WTC11 (cell line): Measurements from ENCODE around the gene GHR.
"Not testable (repeated sequence)": the region's sequence is repeated elsewhere in the genome, so short reads cannot be mapped to it uniquely, and the experiment has no call there.

ENCODE experiments used
- NFE2L1 ChIP-seq: sonication (generic); formaldehyde crosslinking; IDR thresholded peaks from 2 replicates; pipeline ENCODE4 v1.8.1; 2023; ENCODE audit warnings: missing genetic modification reagents
- NR2C2 ChIP-seq: sonication (generic); formaldehyde crosslinking; IDR thresholded peaks from 2 replicates; pipeline ENCODE4 v1.8.0; 2022; ENCODE audit warnings: mild to moderate bottlenecking, missing genetic modification reagents
- SP1 ChIP-seq: sonication (generic); formaldehyde crosslinking; conservative IDR thresholded peaks from 2 replicates; pipeline ENCODE4 v1.8.1; 2022; ENCODE audit warnings: missing genetic modification reagents
- TCF7 ChIP-seq: sonication (generic); formaldehyde crosslinking; IDR thresholded peaks from 2 replicates; pipeline ENCODE4 v1.8.0; 2022; ENCODE audit warnings: mild to moderate bottlenecking, low read depth, missing genetic modification reagents, moderate library complexity
- TF ChIP-seq, protein P1 (sequence below): fragments of 200-600 bp; IDR thresholded peaks from 2 replicates; pipeline ENCODE4 v1.8.0; 2022; ENCODE audit warnings: antibody characterized with exemption
- TF ChIP-seq, protein P2 (sequence below): sonication (generic); formaldehyde crosslinking; IDR thresholded peaks from 2 replicates; pipeline ENCODE4 v1.8.0; 2022; ENCODE audit warnings: mild to moderate bottlenecking, missing genetic modification reagents
- TF ChIP-seq, protein P3 (sequence below): sonication (generic); formaldehyde crosslinking; IDR thresholded peaks from 2 replicates; pipeline ENCODE4 v1.8.1; 2023; ENCODE audit warnings: mild to moderate bottlenecking, missing genetic modification reagents
- TF ChIP-seq, protein P4 (sequence below): sonication (generic); formaldehyde crosslinking; IDR thresholded peaks from 2 replicates; pipeline ENCODE4 v1.8.0; 2023; ENCODE audit warnings: missing genetic modification reagents
- TF ChIP-seq, protein P5 (sequence below): sonication (generic); formaldehyde crosslinking; IDR thresholded peaks from 2 replicates; pipeline ENCODE4 v1.8.0; 2023; ENCODE audit warnings: mild to moderate bottlenecking, missing genetic modification reagents
- TF ChIP-seq, protein P6 (sequence below): sonication (generic); formaldehyde crosslinking; IDR thresholded peaks from 2 replicates; pipeline ENCODE4 v1.8.0; 2022; ENCODE audit warnings: mild to moderate bottlenecking, missing genetic modification reagents

DNA sequence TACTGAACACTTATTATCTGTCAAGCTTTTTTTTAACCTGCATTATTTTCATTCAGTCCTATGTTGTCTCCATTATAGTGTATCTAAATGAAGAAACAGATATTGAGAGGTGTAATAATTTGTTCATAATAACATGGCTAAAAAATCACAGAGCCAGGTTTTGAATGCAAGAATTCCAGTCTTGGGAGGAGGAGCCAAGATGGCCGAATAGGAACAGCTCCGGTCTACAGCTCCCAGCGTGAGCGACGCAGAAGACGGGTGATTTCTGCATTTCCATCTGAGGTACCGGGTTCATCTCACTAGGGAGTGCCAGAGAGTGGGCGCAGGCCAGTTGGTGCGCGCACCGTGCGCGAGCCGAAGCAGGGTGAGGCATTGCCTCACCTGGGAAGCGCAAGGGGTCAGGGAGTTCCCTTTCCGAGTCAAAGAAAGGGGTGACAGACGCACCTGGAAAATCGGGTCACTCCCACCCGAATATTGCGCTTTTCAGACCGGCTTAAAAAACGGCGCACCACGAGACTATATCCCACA, 311.4 kb downstream of the GHR start:
- TF ChIP-seq, protein P1, sequence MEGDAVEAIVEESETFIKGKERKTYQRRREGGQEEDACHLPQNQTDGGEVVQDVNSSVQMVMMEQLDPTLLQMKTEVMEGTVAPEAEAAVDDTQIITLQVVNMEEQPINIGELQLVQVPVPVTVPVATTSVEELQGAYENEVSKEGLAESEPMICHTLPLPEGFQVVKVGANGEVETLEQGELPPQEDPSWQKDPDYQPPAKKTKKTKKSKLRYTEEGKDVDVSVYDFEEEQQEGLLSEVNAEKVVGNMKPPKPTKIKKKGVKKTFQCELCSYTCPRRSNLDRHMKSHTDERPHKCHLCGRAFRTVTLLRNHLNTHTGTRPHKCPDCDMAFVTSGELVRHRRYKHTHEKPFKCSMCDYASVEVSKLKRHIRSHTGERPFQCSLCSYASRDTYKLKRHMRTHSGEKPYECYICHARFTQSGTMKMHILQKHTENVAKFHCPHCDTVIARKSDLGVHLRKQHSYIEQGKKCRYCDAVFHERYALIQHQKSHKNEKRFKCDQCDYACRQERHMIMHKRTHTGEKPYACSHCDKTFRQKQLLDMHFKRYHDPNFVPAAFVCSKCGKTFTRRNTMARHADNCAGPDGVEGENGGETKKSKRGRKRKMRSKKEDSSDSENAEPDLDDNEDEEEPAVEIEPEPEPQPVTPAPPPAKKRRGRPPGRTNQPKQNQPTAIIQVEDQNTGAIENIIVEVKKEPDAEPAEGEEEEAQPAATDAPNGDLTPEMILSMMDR, result not testable (repeated sequence)
- TF ChIP-seq, protein P2, sequence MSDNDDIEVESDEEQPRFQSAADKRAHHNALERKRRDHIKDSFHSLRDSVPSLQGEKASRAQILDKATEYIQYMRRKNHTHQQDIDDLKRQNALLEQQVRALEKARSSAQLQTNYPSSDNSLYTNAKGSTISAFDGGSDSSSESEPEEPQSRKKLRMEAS (CRISPR knock-in tag), result not testable (repeated sequence)
- TF ChIP-seq, protein P3, sequence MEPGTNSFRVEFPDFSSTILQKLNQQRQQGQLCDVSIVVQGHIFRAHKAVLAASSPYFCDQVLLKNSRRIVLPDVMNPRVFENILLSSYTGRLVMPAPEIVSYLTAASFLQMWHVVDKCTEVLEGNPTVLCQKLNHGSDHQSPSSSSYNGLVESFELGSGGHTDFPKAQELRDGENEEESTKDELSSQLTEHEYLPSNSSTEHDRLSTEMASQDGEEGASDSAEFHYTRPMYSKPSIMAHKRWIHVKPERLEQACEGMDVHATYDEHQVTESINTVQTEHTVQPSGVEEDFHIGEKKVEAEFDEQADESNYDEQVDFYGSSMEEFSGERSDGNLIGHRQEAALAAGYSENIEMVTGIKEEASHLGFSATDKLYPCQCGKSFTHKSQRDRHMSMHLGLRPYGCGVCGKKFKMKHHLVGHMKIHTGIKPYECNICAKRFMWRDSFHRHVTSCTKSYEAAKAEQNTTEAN (CRISPR knock-in tag), result not testable (repeated sequence)
- not testable (repeated sequence) for TF ChIP-seq TCF7 (CRISPR knock-in tag); NR2C2 (CRISPR knock-in tag); NFE2L1; SP1 (CRISPR knock-in tag)
- TF ChIP-seq, protein P4, sequence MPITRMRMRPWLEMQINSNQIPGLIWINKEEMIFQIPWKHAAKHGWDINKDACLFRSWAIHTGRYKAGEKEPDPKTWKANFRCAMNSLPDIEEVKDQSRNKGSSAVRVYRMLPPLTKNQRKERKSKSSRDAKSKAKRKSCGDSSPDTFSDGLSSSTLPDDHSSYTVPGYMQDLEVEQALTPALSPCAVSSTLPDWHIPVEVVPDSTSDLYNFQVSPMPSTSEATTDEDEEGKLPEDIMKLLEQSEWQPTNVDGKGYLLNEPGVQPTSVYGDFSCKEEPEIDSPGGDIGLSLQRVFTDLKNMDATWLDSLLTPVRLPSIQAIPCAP (CRISPR knock-in tag), result not testable (repeated sequence)
- TF ChIP-seq, protein P5, sequence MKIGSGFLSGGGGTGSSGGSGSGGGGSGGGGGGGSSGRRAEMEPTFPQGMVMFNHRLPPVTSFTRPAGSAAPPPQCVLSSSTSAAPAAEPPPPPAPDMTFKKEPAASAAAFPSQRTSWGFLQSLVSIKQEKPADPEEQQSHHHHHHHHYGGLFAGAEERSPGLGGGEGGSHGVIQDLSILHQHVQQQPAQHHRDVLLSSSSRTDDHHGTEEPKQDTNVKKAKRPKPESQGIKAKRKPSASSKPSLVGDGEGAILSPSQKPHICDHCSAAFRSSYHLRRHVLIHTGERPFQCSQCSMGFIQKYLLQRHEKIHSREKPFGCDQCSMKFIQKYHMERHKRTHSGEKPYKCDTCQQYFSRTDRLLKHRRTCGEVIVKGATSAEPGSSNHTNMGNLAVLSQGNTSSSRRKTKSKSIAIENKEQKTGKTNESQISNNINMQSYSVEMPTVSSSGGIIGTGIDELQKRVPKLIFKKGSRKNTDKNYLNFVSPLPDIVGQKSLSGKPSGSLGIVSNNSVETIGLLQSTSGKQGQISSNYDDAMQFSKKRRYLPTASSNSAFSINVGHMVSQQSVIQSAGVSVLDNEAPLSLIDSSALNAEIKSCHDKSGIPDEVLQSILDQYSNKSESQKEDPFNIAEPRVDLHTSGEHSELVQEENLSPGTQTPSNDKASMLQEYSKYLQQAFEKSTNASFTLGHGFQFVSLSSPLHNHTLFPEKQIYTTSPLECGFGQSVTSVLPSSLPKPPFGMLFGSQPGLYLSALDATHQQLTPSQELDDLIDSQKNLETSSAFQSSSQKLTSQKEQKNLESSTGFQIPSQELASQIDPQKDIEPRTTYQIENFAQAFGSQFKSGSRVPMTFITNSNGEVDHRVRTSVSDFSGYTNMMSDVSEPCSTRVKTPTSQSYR (CRISPR knock-in tag), result not testable (repeated sequence)
- TF ChIP-seq, protein P6, sequence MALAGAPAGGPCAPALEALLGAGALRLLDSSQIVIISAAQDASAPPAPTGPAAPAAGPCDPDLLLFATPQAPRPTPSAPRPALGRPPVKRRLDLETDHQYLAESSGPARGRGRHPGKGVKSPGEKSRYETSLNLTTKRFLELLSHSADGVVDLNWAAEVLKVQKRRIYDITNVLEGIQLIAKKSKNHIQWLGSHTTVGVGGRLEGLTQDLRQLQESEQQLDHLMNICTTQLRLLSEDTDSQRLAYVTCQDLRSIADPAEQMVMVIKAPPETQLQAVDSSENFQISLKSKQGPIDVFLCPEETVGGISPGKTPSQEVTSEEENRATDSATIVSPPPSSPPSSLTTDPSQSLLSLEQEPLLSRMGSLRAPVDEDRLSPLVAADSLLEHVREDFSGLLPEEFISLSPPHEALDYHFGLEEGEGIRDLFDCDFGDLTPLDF (CRISPR knock-in tag), result not testable (repeated sequence)
